Activated CD8-positive, alpha-beta memory T cell treated with anti-CD3 and anti-CD28 coated beads for 24 hours (primary cell): ENCODE measurements around the gene KCNB1.
"Not testable (repeated sequence)": the region's sequence is repeated elsewhere in the genome, so short reads cannot be mapped to it uniquely, and the experiment has no call there.

Experiments
- DNase-seq: peaks from one replicate; pipeline ENCODE4 v3.0.0-alpha.2; 2020

The KCNB1 gene

GRCh38 chr20:49431329-49431728, 51.1 kb downstream of the KCNB1 start:
- no peak for DNase-seq

- DNase-seq = no peak
Measured at GRCh38 chr20:49430320-49430719, 52.1 kb downstream of the KCNB1 start.

GRCh38 chr20:49427751-49428518, 54.5 kb downstream of the KCNB1 start:
- DNase-seq = no peak

GRCh38 chr20:49426873-49427272, 55.6 kb downstream of the KCNB1 start:
- DNase-seq = no peak

GRCh38 chr20:49426395-49426794, 56.1 kb downstream of the KCNB1 start:
- no peak for DNase-seq

- no peak for DNase-seq
Measured at GRCh38 chr20:49424536-49424935, 57.9 kb downstream of the KCNB1 start.

GRCh38 chr20:49422161-49422560, 60.3 kb downstream of the KCNB1 start:
- DNase-seq = no peak

GRCh38 chr20:49420811-49421295, 61.6 kb downstream of the KCNB1 start:
- no peak for DNase-seq

- DNase-seq = no peak
Measured at GRCh38 chr20:49420292-49420691, 62.2 kb downstream of the KCNB1 start.

- no peak for DNase-seq
Measured at GRCh38 chr20:49419785-49420184, 62.7 kb downstream of the KCNB1 start.

- DNase-seq = no peak
Measured at GRCh38 chr20:49418809-49419208, 63.7 kb downstream of the KCNB1 start.

- DNase-seq = no peak
Measured at GRCh38 chr20:49417843-49418555, 64.5 kb downstream of the KCNB1 start.

GRCh38 chr20:49415668-49416044, 66.8 kb downstream of the KCNB1 start:
- no peak for DNase-seq

- no peak for DNase-seq
Measured at GRCh38 chr20:49415005-49415667, 67.3 kb downstream of the KCNB1 start.

GRCh38 chr20:49413677-49414076, 68.8 kb downstream of the KCNB1 start:
- DNase-seq = no peak

- DNase-seq = no peak
Measured at GRCh38 chr20:49412953-49413352, 69.5 kb downstream of the KCNB1 start.

GRCh38 chr20:49412254-49412653, 70.2 kb downstream of the KCNB1 start:
- no peak for DNase-seq

- no peak for DNase-seq
Measured at GRCh38 chr20:49411221-49411925, 71.1 kb downstream of the KCNB1 start.

GRCh38 chr20:49409975-49410621, 72.4 kb downstream of the KCNB1 start:
- not testable (repeated sequence) for DNase-seq

GRCh38 chr20:49409302-49409974, 73.0 kb downstream of the KCNB1 start:
- DNase-seq = no peak

- no peak for DNase-seq
Measured at GRCh38 chr20:49408509-49409104, 73.9 kb downstream of the KCNB1 start.

GRCh38 chr20:49406666-49407065, 75.8 kb downstream of the KCNB1 start:
- DNase-seq = no peak
